Fibroblast of mammary gland (primary cell): Measurements from ENCODE around the gene SULT4A1.

Experiments used
- DNase-seq: peaks from one replicate; pipeline ENCODE4 v3.0.0-alpha.2; 2010; ENCODE audit warnings: low read depth
- H3K4me3 ChIP-seq: 2 replicates; pipeline ENCODE4 v1.5.1; 2011; ENCODE audit warnings: low read depth, mild to moderate bottlenecking, low read length, moderate library complexity; ENCODE audit not compliant: control insufficient read depth
- TF ChIP-seq, protein P1 (sequence below): conservative IDR thresholded peaks from 2 replicates; pipeline ENCODE4 v1.5.1; 2011; ENCODE audit warnings: low read depth, low read length, inconsistent platforms; ENCODE audit not compliant: control insufficient read depth, insufficient read depth

Gene SULT4A1

DNA sequence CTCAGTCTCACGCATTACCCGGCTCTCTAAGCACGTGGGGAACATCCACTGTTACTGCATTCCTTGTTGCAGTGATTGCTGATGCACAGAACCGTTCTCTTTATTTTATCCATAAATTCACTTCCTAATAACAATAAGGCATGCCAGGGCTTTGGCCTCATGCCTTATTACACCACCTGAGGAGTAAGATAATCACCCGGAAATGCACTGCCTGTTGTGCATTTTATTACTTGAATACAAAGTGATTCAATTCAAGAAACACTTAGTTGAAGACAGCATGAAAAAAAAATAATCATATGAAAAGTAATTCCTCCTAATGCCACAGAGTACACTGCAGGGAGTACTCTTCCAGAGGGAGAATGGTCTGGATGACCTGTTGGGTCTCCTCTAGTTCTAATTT is 69.4 kb downstream of the SULT4A1 start:
- H3K4me3 ChIP-seq = no peak overlapping the region
- TF ChIP-seq, protein P1, sequence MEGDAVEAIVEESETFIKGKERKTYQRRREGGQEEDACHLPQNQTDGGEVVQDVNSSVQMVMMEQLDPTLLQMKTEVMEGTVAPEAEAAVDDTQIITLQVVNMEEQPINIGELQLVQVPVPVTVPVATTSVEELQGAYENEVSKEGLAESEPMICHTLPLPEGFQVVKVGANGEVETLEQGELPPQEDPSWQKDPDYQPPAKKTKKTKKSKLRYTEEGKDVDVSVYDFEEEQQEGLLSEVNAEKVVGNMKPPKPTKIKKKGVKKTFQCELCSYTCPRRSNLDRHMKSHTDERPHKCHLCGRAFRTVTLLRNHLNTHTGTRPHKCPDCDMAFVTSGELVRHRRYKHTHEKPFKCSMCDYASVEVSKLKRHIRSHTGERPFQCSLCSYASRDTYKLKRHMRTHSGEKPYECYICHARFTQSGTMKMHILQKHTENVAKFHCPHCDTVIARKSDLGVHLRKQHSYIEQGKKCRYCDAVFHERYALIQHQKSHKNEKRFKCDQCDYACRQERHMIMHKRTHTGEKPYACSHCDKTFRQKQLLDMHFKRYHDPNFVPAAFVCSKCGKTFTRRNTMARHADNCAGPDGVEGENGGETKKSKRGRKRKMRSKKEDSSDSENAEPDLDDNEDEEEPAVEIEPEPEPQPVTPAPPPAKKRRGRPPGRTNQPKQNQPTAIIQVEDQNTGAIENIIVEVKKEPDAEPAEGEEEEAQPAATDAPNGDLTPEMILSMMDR = no peak
- no peak for DNase-seq

GRCh38 chr22:43789452-43789851 is 72.9 kb downstream of the SULT4A1 start:
- TF ChIP-seq, protein P1 = no peak
- DNase-seq = peak; percentile 99

DNA sequence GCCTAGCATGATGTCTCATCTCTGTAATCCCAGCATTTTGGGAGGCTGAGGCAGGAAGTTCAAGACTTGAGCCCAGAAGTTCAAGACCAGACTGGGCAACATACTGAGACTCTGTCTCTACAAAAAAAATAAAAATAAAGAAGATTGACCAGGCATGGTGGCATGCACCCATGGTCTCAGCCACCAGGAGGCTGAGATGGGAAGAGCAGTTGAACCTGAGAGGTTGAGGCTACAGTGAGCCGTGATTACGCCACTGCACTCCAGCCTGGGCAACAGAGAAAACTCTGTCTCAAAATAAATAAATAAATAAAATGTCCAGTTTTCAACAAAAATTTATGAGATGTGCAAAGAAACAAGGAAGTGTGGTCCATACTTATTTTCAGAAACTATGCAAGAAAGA is 78.5 kb downstream of the SULT4A1 start:
- DNase-seq = no peak
- TF ChIP-seq, protein P1 = peak; percentile 17
- H3K4me3 ChIP-seq = no peak overlapping the region

More at GRCh38 chr22:43789452-43789851, 72.9 kb downstream of the SULT4A1 start:
- H3K4me3 ChIP-seq = no peak overlapping the region

DNA sequence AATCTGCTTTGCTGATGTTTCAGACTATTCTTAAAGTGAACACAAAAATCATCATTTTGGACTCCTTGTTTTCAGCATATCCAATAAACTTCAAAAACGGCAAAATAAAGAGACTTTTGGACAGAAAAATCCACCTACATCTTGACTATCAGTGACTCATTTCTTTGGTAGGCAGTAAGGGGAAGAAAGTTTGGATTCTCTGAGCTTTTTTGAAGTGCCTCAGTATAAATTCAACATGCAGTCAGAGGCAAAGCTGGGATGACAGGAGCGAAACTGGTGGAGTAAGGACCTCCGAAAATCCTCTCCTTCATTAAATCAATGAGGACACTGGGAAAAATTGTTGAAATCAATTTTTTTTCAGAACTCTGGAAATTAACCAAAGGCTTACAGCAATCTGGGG is 79.9 kb downstream of the SULT4A1 start:
- no peak for DNase-seq
- TF ChIP-seq, protein P1 = no peak
- H3K4me3 ChIP-seq = no peak overlapping the region

- DNase-seq = peak; percentile 84
- TF ChIP-seq, protein P1 = no peak
- no peak overlapping the region for H3K4me3 ChIP-seq
Measured at GRCh38 chr22:43777286-43777685, 85.0 kb downstream of the SULT4A1 start.

DNA sequence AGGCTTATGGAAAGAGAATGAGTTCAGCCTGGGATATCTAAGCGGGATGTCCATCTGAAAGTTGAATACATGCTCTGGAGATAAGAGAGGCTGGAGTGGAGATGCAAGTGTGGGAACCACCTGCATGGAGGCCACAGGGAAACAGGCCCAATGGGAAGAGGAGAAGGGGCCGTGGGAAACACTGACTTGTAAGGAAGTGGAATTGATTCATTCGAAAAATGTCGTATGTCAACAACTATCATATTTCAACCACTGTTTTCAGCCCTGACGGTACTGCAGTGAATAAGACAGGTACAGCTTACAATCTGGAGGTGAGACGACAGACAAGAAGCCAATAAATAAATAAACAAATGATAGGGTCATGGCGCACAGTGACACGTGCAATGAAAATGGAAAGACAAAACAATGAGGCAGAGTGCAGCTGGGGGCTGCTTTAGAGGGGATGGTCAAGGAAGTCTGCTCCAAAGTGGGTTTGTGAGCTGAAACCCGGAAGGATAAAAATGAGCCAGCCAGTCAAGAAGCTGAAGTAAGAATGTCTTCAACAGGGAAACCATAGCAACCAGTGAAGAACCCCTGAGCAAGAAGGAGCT is 86.1 kb downstream of the SULT4A1 start:
- no peak for DNase-seq
- no peak overlapping the region for H3K4me3 ChIP-seq
- TF ChIP-seq, protein P1 = no peak
